HCT116 (cell line): ENCODE data around the gene SELENOS.

Experiments
- CEBPB ChIP-seq: IDR thresholded peaks from 2 replicates; pipeline ENCODE4 v1.6.1; 2012; ENCODE audit warnings: low read depth
- MAX ChIP-seq: IDR thresholded peaks from 2 replicates; pipeline ENCODE4 v1.6.1; 2012

DNA sequence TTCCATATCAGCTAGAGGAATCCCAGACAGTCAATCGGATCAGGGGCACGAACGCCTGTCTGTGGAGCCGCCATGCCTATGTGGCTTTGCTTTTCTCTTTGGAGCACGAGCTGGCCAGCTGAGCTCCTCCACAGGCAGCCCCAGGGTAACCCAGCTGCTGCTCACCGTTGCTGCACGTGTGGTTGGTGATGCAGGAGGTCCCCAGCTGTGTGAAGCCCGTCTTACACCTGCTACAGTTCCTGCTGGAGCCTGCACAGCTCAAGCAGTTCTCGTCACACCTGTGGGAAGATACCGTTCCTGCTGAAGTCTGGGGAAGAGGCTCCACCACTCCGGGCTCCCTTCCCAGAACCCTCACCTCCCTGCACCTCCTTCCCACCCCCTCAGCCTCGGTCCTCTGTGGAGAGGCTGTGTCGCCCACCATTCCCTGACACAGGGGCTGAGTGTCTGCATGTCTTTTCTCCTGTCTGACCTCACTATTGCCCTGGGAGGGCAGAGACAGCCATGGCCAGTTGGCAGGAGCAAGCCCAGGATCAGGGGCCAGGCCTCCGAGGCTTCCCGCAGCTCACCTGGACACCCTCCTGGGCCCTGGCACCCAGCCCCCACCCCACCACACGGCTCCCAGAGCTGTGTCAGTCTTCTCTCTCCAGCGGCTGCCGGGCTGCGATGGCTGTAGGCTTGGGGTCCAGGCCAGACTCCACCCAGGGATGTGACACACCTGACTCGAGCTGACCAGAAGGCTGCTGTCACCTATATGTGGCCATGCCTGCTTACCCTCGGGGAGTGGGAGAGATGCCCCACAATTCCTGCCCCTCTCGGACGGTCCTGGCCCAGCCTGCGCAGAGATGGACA lies 30.0 kb upstream of the SELENOS start:
- TF ChIP-seq CEBPB (no peak), MAX (no peak)
